K562 (cell line): ENCODE data around the gene DLK1. TPM values are rescaled to one million over a fixed set of nuclear protein-coding genes. Genes with fewer than 3 reads are reported as not detected.

ENCODE experiments used
- ATAC-seq: fragments of 200-7000 bp; cut with Tn5 transposase; 3 replicates; pipeline ENCODE4 v1.9.1; 2020; ENCODE audit warnings: moderate library complexity
- BruUV-seq: library from RNA; stranded (reverse); fragments of 400-500 nt; replicated peaks from 2 replicates; lab custom pipeline; 2021; lab: Mats Ljungman, UMichigan
- CTCF ChIA-PET: fragments of 300-600 bp; formaldehyde crosslinking; extraction: SDS; loops from one replicate; lab custom pipeline; 2021; ENCODE audit warnings: low intra/inter-chr PET ratio; lab: Yijun Ruan, JAX
- POLR2A ChIA-PET: fragments of 300-600, 350-650 bp; sonication (Branson Sonifier 250); formaldehyde crosslinking; extraction: SDS; loops from one replicate; lab custom pipeline; 2021; ENCODE audit warnings: antibody characterized with exemption, inconsistent platforms; lab: Yijun Ruan, JAX
- DNase-seq, 4 experiments: peaks; one replicate each; pipeline versions ENCODE4 v3.0.0 to v3.0.0-alpha.2; 2011 to 2018; ENCODE audit warnings: low spot score in 3 of 4, mixed read lengths in 3 of 4; ENCODE audit errors: extremely low read depth in 1 of 4
- FAIRE-seq: peaks from 2 replicates; lab custom pipeline; 2011; peaks lifted over from hg19 to GRCh38; lab: Jason Lieb, UNC
- H2AFZ ChIP-seq: 2 replicates; pipeline ENCODE4 v1.6.0; 2011; ENCODE audit warnings: low read depth, low read length, control low read depth, inconsistent platforms
- H3K27ac ChIP-seq: fragments of 200-600 bp; 3 replicates; pipeline ENCODE4 v1.8.0; 2011; ENCODE audit warnings: low read depth, mild to moderate bottlenecking, control low read depth, inconsistent platforms, low read length, moderate library complexity, mixed read lengths; ENCODE audit errors: extremely low read depth
- H3K27me3 ChIP-seq, 2 experiments: fragments of 300-600 bp in 1 of 2; 2 replicates in 1 of 2; 3 replicates in 1 of 2; pipeline versions ENCODE4 v1.6.0 to v1.8.0; 2011; ENCODE audit warnings: inconsistent platforms in 2 of 2, low read length in 2 of 2, mild to moderate bottlenecking in 1 of 2, mixed read lengths in 1 of 2, moderate library complexity in 1 of 2; ENCODE audit not compliant: control insufficient read depth in 2 of 2, insufficient read depth in 2 of 2
- H3K36me3 ChIP-seq: fragments of 300-600 bp; 3 replicates; pipeline ENCODE4 v1.8.0; 2011; ENCODE audit warnings: mild to moderate bottlenecking, low read length, inconsistent platforms; ENCODE audit not compliant: control insufficient read depth, insufficient read depth
- H3K4me1 ChIP-seq, 2 experiments: fragments of 200-600 bp in 1 of 2; replicated peaks in 1 of 2; 2 replicates in 1 of 2; 3 replicates in 1 of 2; pipeline versions ENCODE4 v1.5.1 to v1.8.0; 2011; ENCODE audit warnings: inconsistent platforms in 2 of 2, low read length in 2 of 2, mild to moderate bottlenecking in 1 of 2, mixed read lengths in 1 of 2, moderate library complexity in 1 of 2; ENCODE audit not compliant: control insufficient read depth in 2 of 2, insufficient read depth in 2 of 2
- H3K4me2 ChIP-seq: 2 replicates; pipeline ENCODE4 v1.6.1; 2011; ENCODE audit warnings: low read length, control low read depth, inconsistent platforms, mixed read lengths; ENCODE audit not compliant: insufficient read depth
- H3K4me3 ChIP-seq: fragments of 200-600 bp; sonication (generic), shearing (Covaris generic); 2 replicates; pipeline ENCODE4 v1.5.1; 2016; ENCODE audit warnings: control low read depth, inconsistent platforms
- H3K79me2 ChIP-seq: fragments of 200-600 bp; 3 replicates; pipeline ENCODE4 v1.8.0; 2011; ENCODE audit warnings: low read length, inconsistent platforms; ENCODE audit not compliant: control insufficient read depth, insufficient read depth
- H3K9ac ChIP-seq, 2 experiments: 2 replicates each; pipeline versions ENCODE4 v1.6.0 to v1.6.1; 2011; ENCODE audit warnings: low read depth in 2 of 2, low read length in 2 of 2, control low read depth in 1 of 2, inconsistent platforms in 1 of 2, mild to moderate bottlenecking in 1 of 2, mixed read lengths in 1 of 2; ENCODE audit not compliant: insufficient read depth in 1 of 2
- H3K9me1 ChIP-seq: one replicate; pipeline ENCODE4 v1.6.0; 2011; ENCODE audit warnings: inconsistent platforms, mild to moderate bottlenecking, low read length, moderate library complexity; ENCODE audit not compliant: control insufficient read depth, insufficient read depth
- H3K9me3 ChIP-seq: replicated peaks from 2 replicates; pipeline ENCODE4 v1.5.1; 2011; ENCODE audit warnings: low read depth, low read length, inconsistent platforms; ENCODE audit not compliant: control insufficient read depth, insufficient read depth
- H4K20me1 ChIP-seq: replicated peaks from 2 replicates; pipeline ENCODE4 v1.6.1; 2011; ENCODE audit warnings: low read length, inconsistent platforms, mixed read lengths; ENCODE audit not compliant: control insufficient read depth, insufficient read depth
- NFRKB ChIP-seq: fragments of 450-650 bp; IDR thresholded peaks from 2 replicates; pipeline ENCODE4 v1.6.1; 2016; ENCODE audit warnings: low read depth
- WGBS: fragments of 100-300 bp; shearing (Covaris generic); methylation state at CpG from one replicate; pipeline ENCODE4 v1.1.6; 2016; ENCODE audit warnings: low coverage, mixed read lengths; ENCODE audit not compliant: insufficient coverage; ENCODE audit errors: missing lambda C conversion rate; 5-methylcytosine and 5-hydroxymethylcytosine counted together
- in situ Hi-C: fragments of 300-500 bp; cut with MboI; formaldehyde crosslinking; loops from 4 replicates; pipeline ENCODE4 v1.15.0; 2018; ENCODE audit warnings: inconsistent platforms, mixed read lengths
- intact Hi-C: fragments of 100-400 bp; cut with micrococcal nuclease; formaldehyde crosslinking; loops from 2 replicates; pipeline ENCODE4 v1.14.2; 2022
- polyA plus RNA-seq, 8 experiments: library from polyadenylated mRNA; depleted of rRNA in 4 of 8; stranded (reverse) in 5 of 8; unstranded in 3 of 8; fragments of >200 nt; fragmentation: Nextera tagmentation in 2 of 8; fragmentation: Illumina TruSeq in 1 of 8; extraction: Ambion mirVana in 2 of 8; extraction: Trizol in 1 of 8; gene quantifications; 2 replicates each; pipeline versions ENCODE4 v1.2.1 to v1.2.3, GENCODE V29; 2011 to 2014; ENCODE audit warnings: inconsistent platforms in 1 of 8, missing spikeins in 1 of 8
- total RNA-seq, 7 experiments: library from RNA; depleted of rRNA in 6 of 7; stranded (reverse); fragments of >200 nt in 6 of 7; fragmentation: Illumina TruSeq in 2 of 7; extraction: Trizol in 2 of 7; gene quantifications; 2 replicates each; pipeline versions ENCODE4 v1.2.1 to v1.2.3, GENCODE V29; 2011 to 2021; ENCODE audit warnings: low replicate concordance in 1 of 7
- TF ChIP-seq, protein P1 (sequence below): fragments of 200-800 bp; sonication (Bioruptor generic); IDR thresholded peaks from 2 replicates; pipeline ENCODE4 v1.6.1; 2016; ENCODE audit warnings: missing genetic modification characterization, missing compliant biosample characterization

DLK1 gene
- total and polyA plus RNA-seq, 9 of the 15 experiments (the other 6 are each of a cell fraction or from before 2014, with no cell fraction given): 4.4 to 97.2 (median 15.3) TPM

DNA sequence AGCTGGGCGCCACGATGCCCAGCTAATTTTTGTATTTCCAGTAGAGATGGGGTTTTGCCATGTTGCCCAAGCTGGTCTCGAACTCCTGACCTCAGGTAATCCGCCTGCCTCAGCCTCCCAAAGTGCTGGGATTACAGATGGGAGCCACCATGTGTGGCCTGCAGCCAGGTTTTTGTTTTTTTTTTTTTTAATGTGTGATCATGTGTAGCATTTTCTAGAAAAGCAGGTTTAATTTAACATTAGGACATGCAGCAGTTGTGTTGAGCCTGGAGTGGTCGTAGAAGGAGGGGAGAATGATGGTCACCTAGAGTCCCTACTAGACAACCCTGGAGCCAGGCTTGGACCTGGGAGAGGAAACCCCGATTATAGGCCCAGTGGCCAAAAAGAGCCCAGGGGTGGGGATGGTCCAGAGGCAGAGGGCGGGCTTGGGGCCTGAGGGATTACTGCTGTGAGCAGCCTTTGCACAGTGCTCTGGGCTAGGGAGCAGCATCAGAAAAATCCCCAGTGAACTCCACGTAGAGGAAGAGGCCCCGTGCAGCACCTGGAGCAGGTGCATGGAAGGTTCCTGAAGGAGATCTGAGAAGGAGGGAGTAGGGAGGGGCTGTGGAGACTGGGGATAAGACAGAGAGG, 13.6 kb downstream of the DLK1 start:
- ChIA-PET POLR2A (no interaction called here), CTCF (no interaction called here)
- DNase-seq (no peak), FAIRE-seq (no peak), ATAC-seq (no peak)
- no TSS peak for BruUV-seq
- intact Hi-C loops (no loop called here), in situ Hi-C loops (no loop called here)
- Histone ChIP-seq H3K4me3 (no peak overlapping the region), H2AFZ (no peak overlapping the region), H3K27me3 (no peaks in the 10 kb centered on the region), H3K4me1 (peaks cover 0 to 20% of the 10 kb centered on the region in 2 experiments; a peak in 2 of 5 replicates), H3K27ac (no peak overlapping the region), H3K9ac (no peak overlapping the region), H3K4me2 (no peak overlapping the region), H3K79me2 (no peaks in the 10 kb centered on the region), H3K9me1 (no peaks in the 10 kb centered on the region), H3K9me3 (no peaks in the 10 kb centered on the region), H3K36me3 (no peaks in the 10 kb centered on the region), H4K20me1 (no peaks in the 10 kb centered on the region)
- no peak for TF ChIP-seq NFRKB
- TF ChIP-seq, protein P1, sequence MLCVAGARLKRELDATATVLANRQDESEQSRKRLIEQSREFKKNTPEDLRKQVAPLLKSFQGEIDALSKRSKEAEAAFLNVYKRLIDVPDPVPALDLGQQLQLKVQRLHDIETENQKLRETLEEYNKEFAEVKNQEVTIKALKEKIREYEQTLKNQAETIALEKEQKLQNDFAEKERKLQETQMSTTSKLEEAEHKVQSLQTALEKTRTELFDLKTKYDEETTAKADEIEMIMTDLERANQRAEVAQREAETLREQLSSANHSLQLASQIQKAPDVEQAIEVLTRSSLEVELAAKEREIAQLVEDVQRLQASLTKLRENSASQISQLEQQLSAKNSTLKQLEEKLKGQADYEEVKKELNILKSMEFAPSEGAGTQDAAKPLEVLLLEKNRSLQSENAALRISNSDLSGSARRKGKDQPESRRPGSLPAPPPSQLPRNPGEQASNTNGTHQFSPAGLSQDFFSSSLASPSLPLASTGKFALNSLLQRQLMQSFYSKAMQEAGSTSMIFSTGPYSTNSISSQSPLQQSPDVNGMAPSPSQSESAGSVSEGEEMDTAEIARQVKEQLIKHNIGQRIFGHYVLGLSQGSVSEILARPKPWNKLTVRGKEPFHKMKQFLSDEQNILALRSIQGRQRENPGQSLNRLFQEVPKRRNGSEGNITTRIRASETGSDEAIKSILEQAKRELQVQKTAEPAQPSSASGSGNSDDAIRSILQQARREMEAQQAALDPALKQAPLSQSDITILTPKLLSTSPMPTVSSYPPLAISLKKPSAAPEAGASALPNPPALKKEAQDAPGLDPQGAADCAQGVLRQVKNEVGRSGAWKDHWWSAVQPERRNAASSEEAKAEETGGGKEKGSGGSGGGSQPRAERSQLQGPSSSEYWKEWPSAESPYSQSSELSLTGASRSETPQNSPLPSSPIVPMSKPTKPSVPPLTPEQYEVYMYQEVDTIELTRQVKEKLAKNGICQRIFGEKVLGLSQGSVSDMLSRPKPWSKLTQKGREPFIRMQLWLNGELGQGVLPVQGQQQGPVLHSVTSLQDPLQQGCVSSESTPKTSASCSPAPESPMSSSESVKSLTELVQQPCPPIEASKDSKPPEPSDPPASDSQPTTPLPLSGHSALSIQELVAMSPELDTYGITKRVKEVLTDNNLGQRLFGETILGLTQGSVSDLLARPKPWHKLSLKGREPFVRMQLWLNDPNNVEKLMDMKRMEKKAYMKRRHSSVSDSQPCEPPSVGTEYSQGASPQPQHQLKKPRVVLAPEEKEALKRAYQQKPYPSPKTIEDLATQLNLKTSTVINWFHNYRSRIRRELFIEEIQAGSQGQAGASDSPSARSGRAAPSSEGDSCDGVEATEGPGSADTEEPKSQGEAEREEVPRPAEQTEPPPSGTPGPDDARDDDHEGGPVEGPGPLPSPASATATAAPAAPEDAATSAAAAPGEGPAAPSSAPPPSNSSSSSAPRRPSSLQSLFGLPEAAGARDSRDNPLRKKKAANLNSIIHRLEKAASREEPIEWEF (CRISPR knock-in tag): no peak
- WGBS: 56% methylated on average over 4 of the region's 9 CpGs
